Stimulated activated CD8-positive, alpha-beta memory T cell treated with anti-CD3 and anti-CD28 coated beads, Interleukin-4, amount 100 ng/mL, for 1 hour (primary cell): ENCODE results near the gene ABR.
"Not testable (repeated sequence)": the region's sequence is repeated elsewhere in the genome, so short reads cannot be mapped to it uniquely, and the experiment has no call there.

ENCODE experiments used
- DNase-seq, 2 donors: peaks; one replicate each; pipeline ENCODE4 v3.0.0-alpha.2; 2020; ENCODE audit warnings: low read depth in 2 of 2, low spot score in 1 of 2

Gene ABR

DNA sequence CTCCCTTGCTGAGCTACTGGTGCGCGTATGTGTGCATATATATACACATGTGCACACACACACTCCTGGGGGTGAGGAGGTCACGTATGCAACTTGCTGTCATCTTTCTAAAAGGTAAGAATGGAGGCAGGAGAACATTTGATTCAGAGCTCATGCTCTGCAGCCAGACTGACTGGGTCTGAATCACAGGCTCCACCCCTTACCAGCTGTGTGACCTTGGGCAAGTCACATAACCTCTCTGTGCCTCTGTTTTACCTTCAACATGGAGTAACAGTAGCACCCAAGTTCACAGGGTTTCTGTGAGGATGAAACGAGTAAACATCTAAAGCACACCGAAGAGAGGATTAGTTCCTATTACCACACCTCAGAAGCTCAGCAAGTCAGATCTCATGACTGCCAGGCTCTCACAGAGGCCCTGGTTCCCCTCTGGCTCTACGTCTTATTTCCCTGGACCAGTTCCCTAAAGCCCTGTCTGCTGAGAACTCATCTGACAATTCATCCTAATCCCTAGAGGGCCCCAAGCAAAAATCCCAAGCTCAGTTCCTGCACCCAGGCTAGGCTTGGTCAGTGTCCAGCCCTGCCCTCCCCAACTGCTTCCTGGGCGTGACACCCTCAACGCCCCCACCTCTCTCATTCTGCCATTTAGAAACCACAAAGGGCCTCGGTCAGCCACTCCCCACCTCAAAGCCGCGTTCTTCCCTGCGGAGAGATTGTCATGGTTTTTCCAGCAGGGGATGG, 28.7 kb downstream of the ABR start:
- no peak for DNase-seq

DNA sequence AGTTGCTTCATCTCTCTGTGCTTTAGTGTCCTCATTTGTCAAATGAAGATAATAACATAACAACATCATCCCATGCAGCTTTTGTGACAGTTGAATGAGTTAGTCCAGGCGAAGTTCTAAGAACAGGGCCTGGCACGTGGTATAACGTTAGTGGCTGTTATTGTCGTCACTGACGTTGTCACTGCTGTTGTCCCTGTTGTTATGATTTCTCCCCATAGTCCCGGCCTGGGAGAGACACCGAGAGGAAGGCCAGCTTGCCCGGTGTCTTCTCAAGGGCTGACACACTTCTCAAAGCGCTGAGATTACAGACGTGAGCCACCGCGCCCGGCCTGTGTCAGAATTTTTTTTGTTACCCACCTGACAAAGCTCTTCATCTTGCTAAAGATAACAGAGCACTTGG, 29.9 kb downstream of the ABR start:
- DNase-seq: no peak

DNA sequence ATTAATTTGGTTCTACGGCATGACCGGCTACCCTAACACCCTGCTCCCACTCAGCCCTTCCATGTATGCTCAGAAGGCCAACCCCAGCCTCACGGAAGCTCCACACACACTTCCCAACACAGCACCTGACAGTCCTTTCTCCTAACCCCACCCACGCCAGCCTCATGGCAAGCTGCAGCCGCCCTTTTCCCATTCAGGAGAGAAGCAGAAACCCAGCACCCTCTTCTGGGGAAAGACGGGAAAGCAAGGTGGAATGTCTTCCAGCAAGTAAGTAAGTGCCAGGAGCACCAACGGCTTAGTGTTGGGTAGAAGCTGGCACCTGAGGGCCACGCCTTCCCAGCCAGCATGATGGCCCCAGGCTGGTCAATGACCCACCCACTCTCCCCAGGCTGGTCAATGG, 32.1 kb downstream of the ABR start:
- no peak for DNase-seq

DNA sequence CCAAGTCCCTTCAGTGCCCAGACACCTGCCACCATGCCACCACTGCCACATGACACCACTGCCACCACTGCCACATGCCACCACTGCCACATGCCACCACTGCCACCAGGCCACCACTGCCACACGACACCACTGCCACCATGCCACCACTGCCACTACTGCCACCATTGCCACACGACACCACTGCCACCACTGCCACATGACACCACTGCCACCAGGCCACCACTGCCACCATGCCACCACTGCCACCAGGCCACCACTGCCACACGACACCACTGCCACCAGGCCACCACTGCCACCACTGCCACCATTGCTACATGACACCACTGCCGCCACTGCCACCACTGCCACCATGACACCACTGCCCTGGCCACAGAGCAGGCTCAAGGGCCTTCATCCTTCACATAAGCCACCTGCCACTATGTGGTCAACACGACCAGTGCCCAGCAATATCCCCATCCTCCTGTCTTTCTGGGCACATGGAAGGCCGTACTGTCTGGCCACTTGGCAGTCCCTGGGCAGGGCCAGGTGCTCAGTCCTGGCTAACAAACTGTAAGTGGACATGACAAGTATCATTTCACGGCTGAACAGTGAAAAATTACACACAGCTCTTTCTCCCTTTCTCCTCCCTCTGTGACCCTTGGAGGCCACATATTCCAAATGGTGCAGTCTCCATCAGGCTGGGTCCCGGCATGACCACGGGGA, 33.1 kb downstream of the ABR start:
- DNase-seq: no peak

DNA sequence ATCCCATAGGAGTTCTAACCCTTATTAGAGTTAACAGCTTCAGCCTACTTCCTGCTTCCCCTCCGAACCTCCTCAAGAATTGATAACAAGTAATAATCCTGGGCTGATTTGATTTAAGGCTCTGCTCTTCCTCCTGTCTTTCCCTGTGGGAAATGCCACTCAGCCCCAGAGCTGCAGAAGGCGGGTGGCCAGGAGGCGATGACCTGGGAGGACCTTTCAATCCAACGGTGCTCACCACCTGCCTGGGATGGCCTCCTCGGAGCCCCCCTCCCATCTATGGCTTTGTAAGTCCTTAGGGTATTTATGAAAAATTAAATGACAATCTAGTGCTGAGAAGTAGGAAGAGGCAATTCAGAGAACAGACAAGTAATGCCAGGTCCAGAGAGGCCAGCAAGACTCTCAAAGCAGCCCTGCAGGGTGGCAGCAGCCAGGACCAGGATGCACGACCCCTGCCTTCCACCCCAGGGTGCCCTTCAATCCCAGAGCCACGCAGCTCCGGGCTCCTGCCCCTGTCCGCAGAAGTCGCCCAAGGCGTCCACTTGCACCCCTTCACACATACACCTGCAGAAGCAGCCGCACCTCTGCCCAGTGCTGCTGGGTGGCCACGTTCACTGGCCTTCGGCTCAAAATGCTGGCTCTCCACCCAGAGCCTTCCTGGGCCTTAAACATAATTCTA, 34.3 kb downstream of the ABR start:
- DNase-seq: no peak

DNA sequence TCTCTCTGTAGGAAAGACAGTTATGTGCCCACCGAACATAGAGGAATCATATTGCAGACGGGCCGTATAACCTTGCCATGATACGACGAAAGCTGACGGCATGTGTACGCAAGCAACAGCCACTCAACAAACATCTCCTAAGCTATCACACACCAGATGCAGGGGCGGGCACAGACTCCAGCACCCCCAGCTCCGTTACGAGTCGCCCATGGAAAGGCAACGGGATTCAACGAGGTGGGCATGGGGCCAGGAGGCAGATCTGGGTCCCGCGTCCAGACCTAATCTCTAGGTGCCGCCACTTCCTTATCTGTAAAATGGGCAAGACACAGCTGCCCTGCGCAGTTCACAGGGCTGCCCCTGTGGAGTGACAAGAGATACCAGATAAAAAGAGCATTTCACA, 35.6 kb downstream of the ABR start:
- no peak for DNase-seq

DNA sequence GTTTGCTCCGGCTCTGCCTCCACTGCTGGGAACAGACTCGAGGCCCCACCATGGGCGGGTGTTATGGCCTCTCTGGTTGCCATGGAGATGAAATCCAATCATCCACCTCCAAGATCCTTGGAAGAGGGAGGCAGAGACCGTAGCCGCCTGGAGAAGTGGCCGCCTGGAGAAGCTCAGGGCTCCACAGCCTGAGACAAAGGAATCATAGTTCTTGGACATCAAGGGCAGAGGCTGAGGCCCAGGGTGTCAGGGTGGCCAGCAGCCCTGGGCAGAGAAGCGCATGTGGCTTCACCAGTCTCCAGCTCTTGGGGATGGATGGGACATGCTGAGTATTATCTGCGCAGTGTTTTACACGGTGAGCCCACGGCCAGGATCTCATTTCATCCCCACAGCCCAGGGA, 36.2 kb downstream of the ABR start:
- no peak for DNase-seq

DNA sequence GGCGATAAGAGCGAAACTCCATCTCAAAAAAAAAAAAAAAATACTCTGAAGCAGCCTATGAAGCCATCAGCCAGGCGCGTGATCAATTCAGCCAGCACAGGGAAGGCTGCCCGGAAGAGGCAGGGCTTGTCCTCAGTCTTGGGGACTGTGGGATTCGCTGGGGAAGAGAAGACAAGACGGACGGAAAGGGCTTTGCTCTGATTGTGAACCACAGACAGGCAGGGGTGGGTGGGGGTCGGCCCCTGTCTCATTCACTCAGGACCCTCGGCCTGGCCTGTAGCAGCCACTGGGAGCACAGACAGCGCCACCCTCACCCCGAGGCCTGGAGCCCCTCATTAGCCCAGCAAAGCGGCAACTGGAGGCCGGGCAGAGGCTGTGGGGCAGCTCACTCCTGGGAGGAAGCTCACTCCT, 37.2 kb downstream of the ABR start:
- DNase-seq: no peak

DNA sequence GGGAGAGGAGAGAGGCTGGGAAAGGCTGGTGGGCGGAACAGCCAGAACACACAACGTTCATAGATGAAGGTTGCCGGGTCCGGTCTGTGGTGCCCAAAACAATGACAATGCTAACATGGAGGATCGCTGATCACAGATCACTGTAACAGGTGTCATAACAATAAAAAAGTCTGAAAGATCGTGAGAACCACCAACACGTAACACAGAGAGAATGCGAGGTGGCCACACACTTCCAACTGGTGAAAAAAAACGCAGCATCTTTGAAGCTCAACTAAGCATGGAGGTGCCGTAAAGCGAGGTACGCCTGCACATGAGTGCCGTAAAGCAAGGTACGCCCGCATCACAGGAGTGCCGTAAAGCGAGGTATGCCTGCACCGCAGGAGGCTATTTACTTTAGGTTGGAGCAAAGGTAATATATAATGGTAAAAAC, 42.3 kb downstream of the ABR start:
- DNase-seq: no peak

DNA sequence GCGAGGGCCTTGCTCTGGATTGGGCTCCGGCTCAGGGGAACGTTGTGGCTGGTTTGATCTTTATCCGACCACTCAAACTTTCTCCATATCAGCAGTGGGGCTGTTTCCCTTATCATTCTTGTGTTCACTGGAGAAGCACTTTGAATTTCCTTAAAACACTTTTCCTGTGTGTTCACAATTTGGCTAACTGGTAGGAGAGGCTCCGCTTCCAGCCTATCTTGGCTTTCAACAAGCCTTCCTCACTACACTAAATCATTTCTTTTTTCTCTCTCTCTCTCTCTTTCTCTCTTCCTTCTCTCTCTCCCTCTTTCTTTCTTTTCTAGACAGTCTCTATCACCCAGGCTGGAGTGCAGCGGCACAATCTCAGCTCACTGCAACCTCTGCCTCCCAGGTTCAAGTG, 43.0 kb downstream of the ABR start:
- no peak for DNase-seq

DNA sequence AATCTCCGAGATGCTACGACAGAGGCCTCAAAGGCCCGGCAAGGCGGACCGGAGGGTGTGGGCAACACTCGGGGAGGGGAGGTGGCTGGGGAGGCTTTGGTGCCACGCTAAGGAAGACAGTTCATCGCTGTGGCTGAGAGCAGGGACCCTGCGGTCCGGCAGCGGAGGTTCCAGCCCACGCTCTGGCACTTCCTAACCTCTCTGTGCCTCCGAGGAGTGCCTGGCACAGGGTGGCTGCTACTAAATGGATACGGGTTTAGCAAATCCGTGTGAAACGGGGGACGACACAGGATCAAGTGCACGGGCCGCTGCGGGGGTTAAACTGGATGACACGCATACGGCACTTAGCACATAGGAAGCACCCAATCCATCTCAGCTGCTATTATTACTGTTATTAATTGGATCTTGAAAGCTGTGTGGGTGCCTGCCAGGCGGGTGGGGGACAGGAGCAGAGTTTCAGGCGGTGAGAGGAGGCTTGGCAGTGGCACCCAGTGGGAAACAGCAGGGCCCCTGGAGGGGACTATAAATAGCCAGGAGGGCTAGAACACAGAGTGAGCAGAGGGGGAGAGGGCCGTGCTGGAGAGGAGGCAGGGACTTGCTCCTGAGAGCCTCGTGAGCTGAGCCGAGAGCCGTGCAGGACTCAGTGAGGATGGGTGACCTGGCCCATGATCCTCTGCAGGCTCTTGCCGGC, 45.0 kb downstream of the ABR start:
- DNase-seq: no peak

DNA sequence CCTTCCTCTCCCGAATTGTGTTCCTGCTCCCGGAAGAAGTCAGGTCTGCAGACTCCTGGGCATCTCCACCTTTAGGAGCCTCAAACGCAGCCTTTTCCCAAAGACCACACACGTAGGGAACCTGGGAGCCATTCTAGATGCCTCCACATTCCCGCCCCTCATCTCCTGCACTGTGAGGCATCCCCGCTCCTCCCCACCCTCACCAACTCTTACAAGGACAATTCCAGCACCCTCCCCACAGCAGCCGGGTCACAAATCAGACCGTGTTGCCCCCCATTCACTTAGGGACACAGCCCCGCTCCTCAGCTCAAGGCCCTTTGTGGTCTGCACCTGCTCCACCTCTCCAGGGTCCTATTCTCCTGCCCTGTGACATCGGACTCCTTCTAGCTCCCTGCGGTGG, 49.6 kb downstream of the ABR start:
- DNase-seq: no peak

DNA sequence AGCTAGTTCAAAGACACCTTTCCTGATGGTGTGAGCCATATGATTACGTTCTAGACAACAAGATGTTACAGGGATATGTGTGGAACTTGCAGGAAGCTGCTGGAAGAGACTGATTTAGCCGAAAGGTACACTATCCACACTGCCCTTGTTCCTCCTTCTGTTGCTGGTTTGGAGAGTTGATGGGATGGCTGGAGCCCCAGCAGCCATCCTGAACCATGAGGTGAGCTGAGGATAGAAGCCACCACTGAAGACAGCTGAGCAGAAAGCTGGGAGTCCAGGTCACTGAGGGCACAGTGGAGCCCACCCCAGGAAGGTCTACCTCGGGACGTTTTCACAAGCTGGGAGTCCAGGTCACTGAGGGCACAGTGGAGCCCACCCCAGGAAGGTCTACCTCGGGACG, 51.3 kb downstream of the ABR start:
- not testable (repeated sequence) for DNase-seq

DNA sequence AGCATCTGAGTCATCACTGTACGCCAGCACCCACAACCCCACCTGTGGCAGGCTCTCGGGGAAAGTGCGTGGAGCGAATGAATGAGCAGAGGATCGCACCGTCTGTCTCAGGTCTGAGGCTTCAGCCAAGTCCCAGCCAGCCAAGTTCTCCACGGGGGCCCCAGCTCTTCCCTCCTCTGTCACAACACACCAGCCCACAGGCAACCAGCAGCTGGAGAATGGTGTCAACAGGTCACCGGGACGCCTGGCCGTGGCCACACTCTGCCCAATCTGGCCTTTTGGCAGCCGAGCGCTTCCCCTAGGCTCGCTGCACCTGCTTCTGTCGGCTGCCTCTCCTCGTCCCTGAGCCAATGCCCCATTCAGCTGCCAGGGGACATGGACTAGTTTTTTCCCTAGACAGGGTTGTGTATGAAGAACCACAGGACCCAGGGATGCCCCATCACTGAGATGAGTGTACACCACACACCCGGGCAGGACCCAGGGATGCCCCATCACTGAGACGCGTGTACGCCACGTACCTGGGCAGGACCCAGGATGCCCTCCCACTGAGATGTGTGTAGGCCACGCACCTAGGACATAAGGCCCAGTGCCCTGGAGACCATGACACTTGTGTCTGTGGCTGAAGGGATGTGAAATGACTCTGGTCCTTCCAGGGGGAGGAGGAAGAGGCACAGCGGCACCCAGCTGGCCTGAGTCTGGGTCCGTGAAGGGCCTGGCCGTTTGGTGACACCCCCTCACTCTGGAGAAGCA, 52.8 kb downstream of the ABR start:
- no peak for DNase-seq

DNA sequence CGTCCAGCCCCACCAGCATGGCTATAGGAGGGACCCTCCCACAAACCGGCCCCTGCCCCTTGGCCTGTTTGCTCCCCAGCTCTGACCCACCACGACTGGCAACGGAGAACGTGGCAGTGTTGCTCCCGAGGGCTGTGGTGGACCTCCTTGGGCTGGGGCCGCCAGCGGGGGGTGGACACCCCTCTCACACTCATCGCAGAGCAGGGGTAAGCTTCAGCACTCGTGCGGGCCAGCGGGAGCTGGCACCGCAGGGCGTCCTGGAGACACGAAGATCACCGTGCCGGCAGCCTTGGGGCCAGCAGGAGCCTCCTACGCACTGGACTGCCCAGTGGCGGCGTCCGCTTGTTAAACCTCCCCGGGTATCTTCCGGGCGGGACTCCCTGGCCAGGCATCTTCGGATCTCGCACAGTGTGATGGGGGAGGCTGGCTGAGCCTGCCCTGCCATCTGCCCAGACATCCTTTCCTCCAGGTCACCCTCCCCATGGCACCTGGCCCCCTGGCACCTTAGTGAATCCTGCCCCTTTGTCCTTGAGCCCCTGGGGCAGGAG, 53.5 kb downstream of the ABR start:
- no peak for DNase-seq

DNA sequence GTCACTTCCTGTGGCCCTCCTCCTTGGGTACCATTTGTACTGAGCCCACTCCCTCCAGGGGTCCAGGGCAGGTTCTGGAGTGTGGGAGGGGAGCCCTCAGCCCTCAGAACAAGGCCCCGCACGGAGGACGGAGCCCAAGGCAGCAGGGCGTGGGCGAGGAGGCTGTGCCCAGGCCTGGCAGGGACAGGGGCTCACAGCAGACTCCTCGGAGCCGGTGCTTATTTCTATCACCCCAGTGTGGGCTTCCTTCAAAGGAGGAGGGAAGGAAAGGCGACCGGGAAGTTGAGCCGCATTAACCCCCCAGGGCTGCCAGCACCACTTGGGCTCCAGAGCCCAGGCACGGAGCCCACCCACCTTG, 54.0 kb downstream of the ABR start:
- no peak for DNase-seq

DNA sequence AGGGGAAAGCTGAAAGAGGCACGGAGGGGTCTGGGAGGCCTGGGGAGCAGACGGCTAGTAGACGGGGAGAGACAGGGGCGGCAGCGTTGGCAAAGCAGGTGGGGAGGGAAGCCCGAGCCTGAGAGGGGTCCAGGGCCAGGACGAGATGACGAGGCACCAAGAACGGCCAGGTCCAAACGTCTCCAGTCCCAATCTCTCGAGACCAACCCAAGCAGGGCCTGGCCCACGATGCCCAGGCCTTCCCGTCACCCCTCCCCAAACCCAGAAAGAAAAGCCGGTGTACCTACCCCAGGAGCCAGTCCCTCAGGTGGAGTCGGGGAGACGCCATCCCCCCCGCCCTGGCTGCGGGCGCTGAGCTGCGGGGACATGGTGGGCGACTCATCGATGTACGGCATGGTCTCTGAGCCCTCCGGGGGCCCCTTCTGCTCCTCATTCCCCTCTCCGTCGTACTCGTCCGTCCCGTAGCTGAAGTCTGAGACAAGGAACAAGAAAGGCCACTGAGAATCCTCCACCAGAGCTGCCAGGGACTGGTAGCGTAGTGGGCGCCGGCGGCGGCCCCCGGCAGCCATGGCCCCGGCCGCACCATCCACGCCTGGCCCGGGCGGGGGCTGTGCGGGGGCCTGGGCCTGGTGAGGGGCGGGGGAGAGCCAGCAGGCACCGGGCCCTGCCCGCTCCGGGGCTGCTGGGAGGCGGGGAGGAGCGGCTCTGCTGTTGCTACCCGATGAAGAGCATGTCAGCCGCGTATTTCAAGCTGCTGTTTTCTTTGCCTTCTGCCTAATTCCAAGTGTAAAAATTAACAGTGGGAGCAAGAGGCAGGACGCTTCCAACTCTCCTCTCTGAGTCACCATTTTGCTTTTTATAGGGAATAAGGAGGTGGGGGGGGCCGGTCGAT, 54.6 kb downstream of the ABR start:
- no peak for DNase-seq

DNA sequence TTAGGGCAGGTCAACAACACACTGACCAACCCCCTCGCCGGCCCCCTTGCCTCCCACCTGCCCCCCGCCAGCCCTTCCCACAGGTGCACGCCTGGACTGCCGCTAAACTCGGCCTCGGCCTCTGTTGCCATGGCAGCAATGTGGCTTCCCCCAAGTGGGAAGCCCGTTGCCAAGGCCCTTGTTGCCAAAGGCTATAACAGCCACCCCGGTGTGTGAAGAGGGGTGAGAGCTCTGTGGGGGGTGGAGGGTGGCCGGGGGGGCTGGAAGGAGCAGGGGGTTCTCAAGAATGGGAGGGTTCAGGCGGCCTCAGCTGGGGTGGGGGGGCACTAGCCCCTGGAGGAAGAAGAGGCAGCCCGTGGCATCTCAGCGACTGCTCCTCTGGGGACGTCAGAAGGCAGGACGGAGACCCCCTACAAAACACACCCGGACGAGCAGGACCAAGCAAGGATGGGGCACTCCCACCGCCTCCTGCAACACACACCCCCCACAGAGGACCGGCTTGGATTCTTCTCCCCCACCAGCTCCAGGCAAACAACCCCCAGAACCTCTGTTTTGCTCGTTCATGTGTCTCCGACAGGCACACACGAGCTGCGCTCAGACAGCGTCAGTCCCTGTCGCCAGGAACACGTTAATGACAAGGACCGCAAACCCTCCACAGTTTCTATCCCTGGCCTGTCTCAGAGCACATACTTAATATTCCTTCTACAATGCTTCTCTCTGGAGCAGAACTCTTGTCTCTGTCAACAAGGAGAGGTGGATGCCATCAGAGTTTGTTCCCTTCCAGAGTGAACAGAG, 55.7 kb downstream of the ABR start:
- no peak for DNase-seq

DNA sequence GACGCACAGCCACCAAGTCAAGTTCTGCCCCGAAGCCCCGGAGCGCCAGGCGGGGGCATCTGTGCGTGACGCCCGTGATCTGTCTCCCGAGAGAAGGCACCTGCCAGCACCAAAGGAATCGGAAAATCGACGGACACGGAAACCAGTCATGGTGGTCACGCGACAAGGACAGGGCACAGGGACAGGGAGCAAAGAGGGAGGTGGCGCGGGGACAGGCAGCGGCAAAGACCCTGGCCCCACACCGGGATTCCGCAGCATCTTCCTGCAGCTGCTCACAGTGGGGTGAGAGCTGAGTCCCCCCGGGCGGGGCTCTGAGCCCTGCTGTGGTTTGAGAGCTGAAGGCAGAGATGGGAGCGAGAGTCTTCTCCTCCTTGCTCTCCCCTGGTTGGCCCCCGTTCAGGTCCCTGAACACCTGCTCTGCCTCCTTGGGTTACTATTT, 56.4 kb downstream of the ABR start:
- no peak for DNase-seq
